ENCODE results near the gene ZCCHC8.
"Not testable (repeated sequence)": the region's sequence is repeated elsewhere in the genome, so short reads cannot be mapped to it uniquely, and the experiment has no call there.

ZCCHC8 gene

GRCh38 chr12:122513660-122514059 lies 12.9 kb upstream of the ZCCHC8 start:
- H3K9me3 ChIP-seq (ENCODE audit: severe bottlenecking) = no peaks in the 10 kb centered on the region
- TF ChIP-seq CTCF (IDR thresholded peaks at IDR 0.05; ENCODE audit: poor library complexity, severe bottlenecking) = no peak
- H3K27ac ChIP-seq (ENCODE audit: poor library complexity, severe bottlenecking) = no peak overlapping the region
- ATAC-seq (ENCODE audit: low read depth) = no peak; the same call in 2 of the 3 replicates
- no peak overlapping the region for H3K4me3 ChIP-seq (ENCODE audit: severe bottlenecking)
- H3K4me1 ChIP-seq (ENCODE audit: insufficient read depth, poor library complexity, severe bottlenecking) = peaks cover 3% of the 10 kb centered on the region
- DNase-seq (ENCODE audit: low spot score) = no peak
- H3K36me3 ChIP-seq (ENCODE audit: low read depth) = peaks cover 100% of the 10 kb centered on the region
- H3K27me3 ChIP-seq (ENCODE audit: insufficient read depth, poor library complexity, severe bottlenecking) = no peaks in the 10 kb centered on the region

GRCh38 chr12:122513028-122513427 lies 12.3 kb upstream of the ZCCHC8 start:
- not testable (repeated sequence) for H3K4me1 ChIP-seq (ENCODE audit: insufficient read depth, poor library complexity, severe bottlenecking); ATAC-seq (ENCODE audit: low read depth); H3K27me3 ChIP-seq (ENCODE audit: insufficient read depth, poor library complexity, severe bottlenecking); H3K27ac ChIP-seq (ENCODE audit: poor library complexity, severe bottlenecking); DNase-seq (ENCODE audit: low spot score); H3K4me3 ChIP-seq (ENCODE audit: severe bottlenecking); H3K9me3 ChIP-seq (ENCODE audit: severe bottlenecking)
- H3K36me3 ChIP-seq (ENCODE audit: low read depth) = peaks cover 100% of the 10 kb centered on the region

- Histone ChIP-seq H3K36me3 (ENCODE audit: low read depth) (peaks cover 100% of the 10 kb centered on the region), H3K27me3 (ENCODE audit: insufficient read depth, poor library complexity, severe bottlenecking) (no peaks in the 10 kb centered on the region), H3K9me3 (ENCODE audit: severe bottlenecking) (no peaks in the 10 kb centered on the region), H3K4me3 (ENCODE audit: severe bottlenecking) (no peak overlapping the region), H3K4me1 (ENCODE audit: insufficient read depth, poor library complexity, severe bottlenecking) (no peaks in the 10 kb centered on the region), H3K27ac (ENCODE audit: poor library complexity, severe bottlenecking) (no peak overlapping the region)
- no peak for TF ChIP-seq CTCF (IDR thresholded peaks at IDR 0.05; ENCODE audit: poor library complexity, severe bottlenecking)
- no peak for ATAC-seq (ENCODE audit: low read depth)
- DNase-seq (ENCODE audit: low spot score) = no peak
These were observed 7.4 kb upstream of the ZCCHC8 start for GRCh38 chr12:122508163-122508562.

- ATAC-seq (ENCODE audit: low read depth) (no peak), DNase-seq (ENCODE audit: low spot score) (no peak)
- H3K4me3 ChIP-seq (ENCODE audit: severe bottlenecking) = no peak overlapping the region
- H3K36me3 ChIP-seq (ENCODE audit: low read depth) = peaks cover 85% of the 10 kb centered on the region
- no peaks in the 10 kb centered on the region for H3K27me3 ChIP-seq (ENCODE audit: insufficient read depth, poor library complexity, severe bottlenecking)
- TF ChIP-seq CTCF (IDR thresholded peaks at IDR 0.05; ENCODE audit: poor library complexity, severe bottlenecking) = no peak
- H3K4me1 ChIP-seq (ENCODE audit: insufficient read depth, poor library complexity, severe bottlenecking) = no peaks in the 10 kb centered on the region
- no peak overlapping the region for H3K27ac ChIP-seq (ENCODE audit: poor library complexity, severe bottlenecking)
- no peaks in the 10 kb centered on the region for H3K9me3 ChIP-seq (ENCODE audit: severe bottlenecking)
These were observed 5.7 kb upstream of the ZCCHC8 start for GRCh38 chr12:122506393-122506938.

GRCh38 chr12:122505419-122506051 lies 4.8 kb upstream of the ZCCHC8 start:
- ATAC-seq (ENCODE audit: low read depth) (no peak), DNase-seq (ENCODE audit: low spot score) (no peak)
- H3K27ac ChIP-seq (ENCODE audit: poor library complexity, severe bottlenecking) = no peak overlapping the region
- no peak overlapping the region for H3K4me3 ChIP-seq (ENCODE audit: severe bottlenecking)
- TF ChIP-seq CTCF (IDR thresholded peaks at IDR 0.05; ENCODE audit: poor library complexity, severe bottlenecking) = no peak
- H3K36me3 ChIP-seq (ENCODE audit: low read depth) = peaks cover 75% of the 10 kb centered on the region
- no peaks in the 10 kb centered on the region for H3K27me3 ChIP-seq (ENCODE audit: insufficient read depth, poor library complexity, severe bottlenecking)
- no peaks in the 10 kb centered on the region for H3K9me3 ChIP-seq (ENCODE audit: severe bottlenecking)
- no peaks in the 10 kb centered on the region for H3K4me1 ChIP-seq (ENCODE audit: insufficient read depth, poor library complexity, severe bottlenecking)
